Muscle layer of colon (tissue), 2 donors: ENCODE data around the gene NDST3.

Experiments used
- H3K27ac ChIP-seq: one replicate; pipeline ENCODE4 v1.7.0; 2013; ENCODE audit warnings: low read depth, mild to moderate bottlenecking, low read length, moderate library complexity
- H3K27me3 ChIP-seq, 2 donors: one replicate each; pipeline ENCODE4 v1.7.0; 2013; ENCODE audit warnings: low read length in 2 of 2, mild to moderate bottlenecking in 2 of 2; ENCODE audit not compliant: insufficient read depth in 2 of 2, control insufficient read depth in 1 of 2
- H3K36me3 ChIP-seq: one replicate; pipeline ENCODE4 v1.7.0; 2013; ENCODE audit warnings: mild to moderate bottlenecking, low read length; ENCODE audit not compliant: insufficient read depth
- H3K4me1 ChIP-seq: one replicate; pipeline ENCODE4 v1.7.0; 2013; ENCODE audit warnings: mild to moderate bottlenecking, low read length; ENCODE audit not compliant: insufficient read depth
- H3K4me3 ChIP-seq, 2 donors: one replicate each; pipeline ENCODE4 v1.7.0; 2013; ENCODE audit warnings: low read length in 2 of 2, low read depth in 1 of 2, mild to moderate bottlenecking in 1 of 2, moderate library complexity in 1 of 2
- H3K9ac ChIP-seq: one replicate; pipeline ENCODE4 v1.7.0; 2013; ENCODE audit warnings: low read length
- H3K9me3 ChIP-seq: one replicate; pipeline ENCODE4 v1.7.0; 2013; ENCODE audit warnings: mild to moderate bottlenecking, low read length
- donor health status: abdominal sarcoma.
- donor health status: Adenocarcinoma of cecum.

The NDST3 gene

DNA sequence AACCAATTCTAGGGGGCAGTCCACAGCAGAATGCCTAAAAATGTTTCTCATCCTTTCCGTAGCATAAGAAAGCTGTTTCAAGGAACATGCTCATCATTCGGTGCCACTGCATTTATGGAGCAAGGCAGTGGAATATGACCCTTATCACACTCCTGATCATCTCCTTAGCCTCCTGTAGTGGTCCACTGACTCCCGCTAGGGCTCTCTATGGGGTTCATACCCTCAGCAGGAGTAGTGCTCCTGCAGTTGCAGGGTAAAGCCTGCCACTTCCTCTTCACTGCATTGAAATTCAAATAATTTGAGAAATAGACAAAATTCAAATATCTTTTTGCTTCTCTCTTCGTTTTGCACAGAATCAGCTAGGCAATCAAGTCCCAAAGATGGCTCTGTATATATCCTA lies 107.0 kb downstream of the NDST3 start:
- Histone ChIP-seq H3K27ac (no peak overlapping the region), H3K4me1 (no peaks in the 10 kb centered on the region), H3K4me3 (no peak overlapping the region), H3K27me3 (no peaks in the 10 kb centered on the region), H3K9ac (no peak overlapping the region), H3K36me3 (no peaks in the 10 kb centered on the region), H3K9me3 (no peaks in the 10 kb centered on the region)

DNA sequence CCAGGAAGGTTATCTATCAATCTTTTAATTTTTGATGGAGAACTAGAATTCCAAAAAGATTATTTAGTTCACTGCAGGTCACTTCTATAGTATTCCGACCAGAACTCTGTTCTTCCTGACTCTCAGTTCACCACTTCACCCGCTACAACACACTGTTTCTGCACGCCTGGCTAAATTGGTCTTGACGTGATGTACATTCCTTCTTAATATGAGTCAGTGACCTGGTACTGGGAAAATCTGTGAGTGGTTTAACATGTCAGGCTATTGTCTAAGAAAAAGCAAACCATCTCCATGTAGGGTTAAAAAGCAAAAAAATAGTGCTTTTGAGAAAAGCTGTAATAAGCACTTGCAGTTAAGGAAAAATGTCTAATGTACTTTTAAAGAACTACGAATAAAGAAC lies 120.4 kb downstream of the NDST3 start:
- H3K9me3 ChIP-seq: no peaks in the 10 kb centered on the region
- no peaks in the 10 kb centered on the region for H3K27me3 ChIP-seq
- H3K27ac ChIP-seq: no peak overlapping the region
- no peaks in the 10 kb centered on the region for H3K4me1 ChIP-seq
- H3K9ac ChIP-seq: no peak overlapping the region
- no peaks in the 10 kb centered on the region for H3K36me3 ChIP-seq
- H3K4me3 ChIP-seq: no peak overlapping the region

DNA sequence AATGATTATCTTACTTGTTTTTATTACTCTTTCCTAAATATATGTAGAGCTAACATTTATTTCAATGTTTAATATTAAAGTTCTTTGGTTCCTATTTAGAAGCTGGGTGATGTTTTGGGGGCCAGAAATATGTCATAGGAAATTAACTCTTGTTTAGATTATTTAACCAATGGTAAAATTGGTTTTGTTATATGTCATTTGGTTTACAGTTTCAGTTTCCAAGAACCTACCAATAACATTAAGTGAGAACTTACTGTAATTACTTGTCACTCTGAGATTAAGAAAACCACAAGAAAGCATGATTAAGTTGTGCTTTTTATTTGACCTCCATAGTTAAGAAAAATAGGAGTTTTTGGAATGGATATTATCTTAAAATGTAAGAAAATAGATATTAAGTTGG lies 121.2 kb downstream of the NDST3 start:
- no peaks in the 10 kb centered on the region for H3K4me1 ChIP-seq
- no peak overlapping the region for H3K27ac ChIP-seq
- no peaks in the 10 kb centered on the region for H3K9me3 ChIP-seq
- no peaks in the 10 kb centered on the region for H3K36me3 ChIP-seq
- H3K4me3 ChIP-seq: no peak overlapping the region
- H3K27me3 ChIP-seq: no peaks in the 10 kb centered on the region
- no peak overlapping the region for H3K9ac ChIP-seq

DNA sequence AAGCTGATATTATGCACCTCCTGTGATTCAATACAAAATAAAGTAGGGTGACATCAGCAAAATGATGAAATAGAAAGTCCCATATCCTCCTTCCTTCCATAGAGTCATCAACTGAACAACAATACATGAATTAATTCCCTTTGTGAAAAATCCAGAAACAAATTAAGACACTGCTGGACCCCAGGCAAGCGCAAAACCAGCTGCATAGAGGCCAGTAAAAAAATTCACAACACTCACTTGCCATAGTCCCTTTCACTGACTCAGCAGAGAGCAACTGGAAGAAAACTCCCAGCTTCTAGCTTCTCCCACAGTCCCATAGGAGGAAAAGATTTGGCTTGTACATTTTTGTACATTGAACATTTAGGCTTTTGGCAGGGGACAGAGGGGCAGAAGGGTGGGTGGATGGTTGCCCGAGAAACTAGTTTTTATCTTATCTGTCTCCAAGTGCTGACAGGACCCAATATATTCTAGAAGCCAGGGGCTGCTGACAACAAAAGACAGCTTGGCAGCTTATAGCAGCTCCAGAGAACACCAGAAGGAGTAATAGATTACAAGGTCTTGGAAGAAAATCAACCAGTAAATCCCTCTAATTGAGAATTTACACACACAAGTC lies 124.6 kb downstream of the NDST3 start:
- Histone ChIP-seq H3K9me3 (no peaks in the 10 kb centered on the region), H3K36me3 (no peaks in the 10 kb centered on the region), H3K4me3 (no peak overlapping the region), H3K27me3 (no peaks in the 10 kb centered on the region), H3K4me1 (no peaks in the 10 kb centered on the region), H3K9ac (no peak overlapping the region), H3K27ac (no peak overlapping the region)

DNA sequence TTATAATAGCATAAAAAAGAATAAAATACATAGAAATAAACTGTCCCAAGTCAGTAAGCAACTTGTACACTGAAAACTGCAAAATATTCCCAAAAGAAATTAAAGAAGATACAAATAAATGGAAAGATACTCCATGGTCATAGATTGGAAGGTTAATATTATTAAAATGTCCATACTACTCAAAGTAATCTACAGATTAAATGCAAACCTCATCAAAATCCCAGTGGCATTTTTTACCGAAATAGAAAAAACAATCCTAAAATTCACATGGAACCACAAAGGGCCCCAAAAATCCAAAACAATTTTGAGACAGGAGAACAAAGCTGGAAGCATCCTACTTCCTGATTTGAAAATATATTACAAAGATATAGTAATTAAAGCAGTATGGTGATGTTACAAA lies 133.0 kb downstream of the NDST3 start:
- Histone ChIP-seq H3K9me3 (no peaks in the 10 kb centered on the region), H3K27me3 (no peaks in the 10 kb centered on the region), H3K27ac (no peak overlapping the region), H3K36me3 (no peaks in the 10 kb centered on the region), H3K4me1 (no peaks in the 10 kb centered on the region), H3K9ac (no peak overlapping the region), H3K4me3 (no peak overlapping the region)

DNA sequence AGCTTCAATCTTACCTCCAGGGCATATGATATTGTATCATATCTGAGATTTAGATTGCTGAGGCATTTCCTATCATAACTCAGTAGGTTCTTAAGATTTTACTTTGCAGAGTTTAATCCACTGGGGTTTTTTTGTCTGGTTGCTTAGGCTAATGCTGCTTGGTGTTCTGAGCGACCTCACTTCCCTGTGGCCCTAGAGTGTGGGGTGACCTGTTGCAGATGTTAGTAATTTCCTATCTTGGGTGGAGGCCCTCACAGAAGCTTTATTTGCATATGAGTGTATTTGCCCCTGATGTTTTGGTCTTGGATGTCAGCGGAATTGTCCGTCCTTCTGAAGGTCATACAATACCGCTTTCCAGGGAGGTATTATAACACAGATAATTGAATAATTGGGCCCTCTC lies 137.1 kb downstream of the NDST3 start:
- Histone ChIP-seq H3K9me3 (no peaks in the 10 kb centered on the region), H3K36me3 (no peaks in the 10 kb centered on the region), H3K9ac (no peak overlapping the region), H3K4me1 (no peaks in the 10 kb centered on the region), H3K27me3 (no peaks in the 10 kb centered on the region), H3K27ac (no peak overlapping the region), H3K4me3 (no peak overlapping the region)

DNA sequence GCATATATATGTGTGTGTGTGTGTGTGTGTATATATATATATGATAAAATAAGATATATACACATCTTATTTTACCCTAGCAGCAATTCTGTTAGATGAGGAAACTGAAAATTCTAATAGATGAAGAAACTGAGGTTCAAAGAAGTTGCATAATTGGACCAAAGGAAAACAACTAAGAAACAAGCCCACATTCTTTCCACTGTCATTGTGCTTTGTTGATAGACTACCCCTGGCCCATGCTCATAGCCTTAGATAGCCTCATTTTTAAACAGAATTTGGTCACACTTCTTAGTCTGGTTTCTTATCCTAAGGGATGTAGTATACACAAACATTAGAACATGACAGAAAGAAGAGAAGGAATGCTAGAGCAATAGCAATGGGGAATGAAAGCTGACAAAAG lies 138.8 kb downstream of the NDST3 start:
- Histone ChIP-seq H3K27ac (no peak overlapping the region), H3K36me3 (no peaks in the 10 kb centered on the region), H3K27me3 (no peaks in the 10 kb centered on the region), H3K9me3 (no peaks in the 10 kb centered on the region), H3K4me1 (no peaks in the 10 kb centered on the region), H3K4me3 (no peak overlapping the region), H3K9ac (no peak overlapping the region)

DNA sequence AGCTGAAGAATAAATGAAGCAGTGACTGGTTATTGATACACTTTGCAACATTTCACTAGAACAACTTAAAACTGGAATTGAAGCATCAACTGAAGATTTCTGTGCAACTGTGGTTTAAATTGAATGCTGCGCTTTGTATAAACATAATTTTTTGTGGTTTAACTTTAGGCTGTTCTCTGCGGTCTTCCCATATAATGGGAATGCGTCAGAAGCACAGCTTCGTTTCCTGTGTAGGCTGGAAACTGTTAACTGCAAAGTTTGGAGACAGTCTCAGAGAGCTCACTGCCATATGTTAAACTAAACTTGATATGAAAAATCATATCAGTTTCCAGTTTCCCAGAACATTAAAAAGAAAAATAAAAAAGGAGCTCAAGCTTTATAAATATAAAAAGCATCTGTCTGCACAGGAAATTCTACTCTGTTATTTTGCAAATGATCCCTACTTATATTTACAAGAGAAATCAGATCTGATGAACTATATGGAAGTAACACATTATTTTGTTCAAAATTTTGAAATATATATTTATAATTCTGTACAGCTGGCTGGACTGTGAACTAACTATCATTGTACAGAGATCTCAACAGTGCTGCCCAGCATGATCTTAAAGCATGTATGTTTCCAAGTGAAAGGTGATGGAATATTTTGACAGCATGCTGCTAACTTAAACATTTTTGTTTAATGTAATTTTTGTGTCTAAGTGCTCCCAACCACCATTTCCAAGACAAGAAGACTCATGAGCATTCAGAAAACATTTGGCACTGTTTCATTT lies 139.9 kb downstream of the NDST3 start:
- Histone ChIP-seq H3K4me1 (no peaks in the 10 kb centered on the region), H3K4me3 (no peak overlapping the region), H3K27ac (no peak overlapping the region), H3K9me3 (no peaks in the 10 kb centered on the region), H3K36me3 (no peaks in the 10 kb centered on the region), H3K9ac (no peak overlapping the region), H3K27me3 (no peaks in the 10 kb centered on the region)

DNA sequence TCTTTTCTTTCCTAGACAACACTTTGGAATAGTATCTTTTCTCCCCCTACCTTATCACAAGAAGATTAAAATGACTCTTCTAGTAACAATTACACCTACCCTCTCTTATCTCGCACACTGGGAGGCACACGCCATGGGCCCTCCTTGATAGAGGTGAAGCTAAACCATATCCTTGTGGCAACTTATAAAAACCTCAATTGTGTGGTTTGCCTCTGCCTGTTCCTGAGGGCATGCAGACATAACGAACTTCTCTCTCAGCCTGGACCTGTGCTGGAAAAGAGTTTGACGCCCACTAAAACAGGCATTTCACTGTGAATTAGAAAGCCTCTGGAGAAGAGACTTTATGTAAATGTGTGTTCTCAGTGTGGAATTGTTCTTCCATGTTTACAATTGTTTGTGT lies 141.2 kb downstream of the NDST3 start:
- H3K36me3 ChIP-seq: no peaks in the 10 kb centered on the region
- no peaks in the 10 kb centered on the region for H3K27me3 ChIP-seq

DNA sequence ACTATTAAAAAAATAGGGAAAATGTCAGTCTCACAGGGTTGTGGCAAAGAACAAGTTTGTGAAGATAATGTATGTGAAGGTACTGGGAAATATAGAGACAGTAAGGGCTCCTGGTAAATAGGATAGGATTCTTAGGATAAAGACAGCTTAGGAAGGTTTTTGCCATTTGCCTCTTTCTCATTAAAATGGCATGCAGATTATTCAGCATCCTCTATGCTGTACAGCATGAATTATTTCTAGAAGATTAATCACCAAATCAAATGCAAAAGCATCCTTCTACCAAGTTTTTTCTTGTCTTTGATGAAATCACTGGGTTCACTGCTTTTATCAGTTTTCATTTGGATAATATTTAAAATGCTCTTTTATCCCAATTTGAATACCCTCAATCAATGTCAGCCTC lies 142.8 kb downstream of the NDST3 start:
- Histone ChIP-seq H3K27ac (no peak overlapping the region), H3K9ac (no peak overlapping the region), H3K36me3 (no peaks in the 10 kb centered on the region), H3K4me3 (no peak overlapping the region), H3K9me3 (no peaks in the 10 kb centered on the region), H3K4me1 (no peaks in the 10 kb centered on the region), H3K27me3 (no peaks in the 10 kb centered on the region)

More for the DNA sequence above, 141.2 kb downstream of the NDST3 start:
- Histone ChIP-seq H3K4me1 (no peaks in the 10 kb centered on the region), H3K27ac (no peak overlapping the region), H3K9me3 (no peaks in the 10 kb centered on the region), H3K4me3 (no peak overlapping the region), H3K9ac (no peak overlapping the region)

DNA sequence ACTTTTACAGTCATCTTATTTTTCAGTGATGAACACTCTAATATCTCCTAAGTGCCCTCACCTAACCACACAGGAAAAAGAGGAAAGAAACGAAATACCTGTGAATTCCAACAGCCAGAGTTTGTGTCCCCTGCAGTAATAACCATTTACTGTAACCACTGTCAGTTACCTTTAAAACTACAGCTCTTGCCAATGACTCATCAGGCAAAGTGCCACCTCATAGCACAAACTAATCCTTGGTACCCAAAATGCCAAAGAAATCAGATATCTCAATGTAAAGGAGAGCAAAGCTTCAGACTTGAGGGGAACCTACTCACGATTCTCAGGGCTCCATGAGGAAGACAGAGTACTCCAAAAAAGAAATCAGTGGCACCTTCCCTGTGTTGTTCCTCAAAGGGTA lies 146.5 kb downstream of the NDST3 start:
- no peaks in the 10 kb centered on the region for H3K27me3 ChIP-seq
- no peaks in the 10 kb centered on the region for H3K9me3 ChIP-seq
- H3K27ac ChIP-seq: no peak overlapping the region
- no peak overlapping the region for H3K4me3 ChIP-seq
- H3K9ac ChIP-seq: no peak overlapping the region
- no peaks in the 10 kb centered on the region for H3K4me1 ChIP-seq
- no peaks in the 10 kb centered on the region for H3K36me3 ChIP-seq

DNA sequence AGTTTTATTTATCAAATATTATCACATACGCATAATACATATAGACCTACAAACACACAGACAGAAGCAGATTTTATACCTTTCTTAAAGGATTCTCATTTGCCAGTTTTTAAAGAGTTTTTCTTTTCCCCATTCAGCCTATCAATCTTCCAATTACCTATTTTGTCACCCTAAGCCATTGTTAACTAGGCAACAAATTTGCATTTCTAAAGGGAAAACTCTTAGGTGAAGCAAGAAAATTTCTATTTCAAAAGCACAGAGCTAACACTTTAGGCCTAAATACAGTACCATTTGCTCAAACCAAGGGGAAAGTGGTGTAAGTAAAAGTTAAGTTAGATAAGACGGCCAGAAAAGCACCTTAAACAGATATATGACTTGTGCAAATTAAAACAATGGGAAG lies 156.6 kb downstream of the NDST3 start:
- H3K27ac ChIP-seq: no peak overlapping the region
- H3K36me3 ChIP-seq: no peaks in the 10 kb centered on the region
- no peaks in the 10 kb centered on the region for H3K27me3 ChIP-seq
- no peak overlapping the region for H3K9ac ChIP-seq
- H3K4me1 ChIP-seq: no peaks in the 10 kb centered on the region
- H3K4me3 ChIP-seq: no peak overlapping the region
- H3K9me3 ChIP-seq: no peaks in the 10 kb centered on the region
